Suppressor macrophage treated with lipopolysaccharide for 4 hours (primary cell): Measurements from ENCODE around the gene ALX1.

Experiments
- DNase-seq: peaks from one replicate; pipeline ENCODE4 v3.0.0-alpha.2; 2020

Gene ALX1

DNA sequence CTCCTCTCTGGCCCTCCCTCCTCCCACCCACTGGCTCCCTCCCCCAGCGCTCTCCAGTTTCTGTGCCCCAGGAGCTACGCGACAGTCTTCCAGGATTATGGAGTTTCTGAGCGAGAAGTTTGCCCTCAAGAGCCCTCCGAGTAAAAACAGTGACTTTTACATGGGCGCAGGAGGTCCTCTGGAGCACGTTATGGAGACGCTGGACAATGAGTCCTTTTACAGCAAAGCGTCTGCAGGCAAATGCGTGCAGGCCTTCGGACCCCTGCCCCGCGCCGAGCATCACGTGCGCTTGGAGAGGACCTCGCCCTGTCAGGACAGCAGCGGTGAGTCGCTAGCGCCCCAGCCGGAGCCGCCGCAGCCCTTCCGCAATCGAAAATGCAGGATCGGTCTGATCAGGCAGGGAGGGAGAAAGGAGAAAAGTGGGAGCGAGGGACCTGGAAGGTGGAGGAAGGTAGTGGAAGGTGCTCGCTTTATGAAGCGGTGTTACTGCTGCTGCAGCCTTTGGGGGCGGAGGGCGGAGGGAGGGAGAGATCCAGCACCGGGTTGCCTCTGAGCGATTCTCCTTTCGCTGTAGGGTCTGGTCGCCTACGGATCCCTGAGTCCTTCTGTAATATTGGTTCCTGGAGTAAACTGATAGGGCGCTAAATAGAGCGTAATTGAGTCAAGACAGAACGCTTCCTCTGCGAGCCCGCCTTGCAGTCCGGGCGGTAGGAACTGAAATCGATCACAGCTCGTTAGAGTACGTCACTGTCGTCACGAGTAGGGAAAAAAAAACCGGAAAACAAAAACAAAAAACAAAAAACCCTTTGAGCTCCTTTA lies at the start of gene ALX1:
Gene ALX1, plus strand, starts transcription at position 56 of the 819 bp plus-strand sequence. Its CDS starts 42 bp downstream, at position 98.
- peak; percentile 34 for DNase-seq

DNA sequence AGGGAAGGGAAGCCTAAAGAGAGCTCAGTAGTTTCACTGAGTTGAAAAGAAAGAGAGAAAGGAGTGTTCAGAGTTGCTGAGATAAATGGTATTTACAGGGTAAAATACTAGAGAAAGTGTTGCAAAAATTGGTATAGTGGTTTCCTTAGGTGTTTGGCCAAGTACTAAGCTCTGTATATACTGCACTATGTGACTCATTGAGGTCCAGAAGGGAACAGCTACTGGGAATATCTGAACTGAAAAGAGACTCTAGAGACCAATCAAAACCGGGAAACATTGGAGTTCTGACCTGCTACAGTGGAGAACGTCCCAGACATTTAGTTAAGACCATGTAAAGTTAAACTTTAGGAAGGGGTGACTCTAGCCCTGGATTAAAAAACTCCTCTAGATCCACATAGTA lies 42.7 kb upstream of the ALX1 start:
- no peak for DNase-seq

DNA sequence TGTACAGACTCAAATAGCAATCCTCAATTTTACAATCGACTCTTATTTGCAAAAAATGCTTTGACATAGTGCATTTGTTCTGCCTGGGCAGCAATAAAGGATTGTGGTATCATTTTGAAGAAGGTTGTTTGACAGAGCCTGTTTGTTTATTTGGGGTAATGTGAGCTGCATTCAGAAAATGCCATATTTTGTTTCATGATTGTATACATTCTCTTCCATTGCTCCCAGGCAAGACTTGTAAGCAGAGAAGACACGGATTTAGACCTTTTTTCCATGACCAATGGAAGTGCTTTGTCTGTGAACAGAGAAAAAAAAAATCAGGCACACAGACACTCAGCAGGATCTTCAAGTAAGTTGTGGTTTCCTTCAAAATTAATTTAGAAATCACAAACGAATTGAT lies 35.5 kb upstream of the ALX1 start:
- DNase-seq, result no peak

DNA sequence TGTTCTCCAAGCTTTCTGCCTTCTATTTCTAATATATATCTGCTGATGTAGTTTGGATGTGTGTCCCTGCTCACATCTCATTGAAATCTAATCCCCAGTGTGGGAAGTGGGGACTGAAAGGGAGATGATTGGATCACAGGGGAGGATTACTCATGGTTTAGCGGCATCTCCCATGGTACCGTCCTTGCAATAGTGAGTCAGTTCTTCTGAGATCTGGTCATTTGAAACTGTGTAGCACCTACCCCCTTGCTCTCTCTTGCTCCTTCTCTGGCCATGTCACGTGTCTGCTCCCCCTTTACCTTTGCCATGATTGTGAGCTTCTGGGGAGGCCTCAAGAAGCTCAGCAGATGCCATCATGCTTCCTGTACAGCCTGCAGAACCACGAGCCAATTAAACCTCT lies 26.2 kb upstream of the ALX1 start:
- no peak for DNase-seq

DNA sequence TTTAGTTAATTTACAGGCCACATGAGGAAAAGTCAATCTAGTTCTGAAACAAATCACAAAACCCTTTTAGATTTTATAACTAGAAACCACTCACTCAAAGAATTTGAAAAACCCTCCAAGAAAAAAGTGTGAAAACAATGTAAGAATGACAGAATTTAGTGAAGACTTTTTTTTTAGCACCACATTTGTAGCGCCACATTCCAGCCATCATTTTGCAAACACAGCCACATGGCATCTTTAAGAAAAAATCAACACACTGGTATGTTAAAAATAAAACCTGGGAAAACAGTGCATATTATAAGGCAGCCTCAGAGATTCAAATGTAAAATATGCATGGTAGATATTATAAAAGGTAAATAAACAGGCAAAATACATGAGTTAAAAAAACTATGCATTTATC lies 22.3 kb upstream of the ALX1 start:
- no peak for DNase-seq

DNA sequence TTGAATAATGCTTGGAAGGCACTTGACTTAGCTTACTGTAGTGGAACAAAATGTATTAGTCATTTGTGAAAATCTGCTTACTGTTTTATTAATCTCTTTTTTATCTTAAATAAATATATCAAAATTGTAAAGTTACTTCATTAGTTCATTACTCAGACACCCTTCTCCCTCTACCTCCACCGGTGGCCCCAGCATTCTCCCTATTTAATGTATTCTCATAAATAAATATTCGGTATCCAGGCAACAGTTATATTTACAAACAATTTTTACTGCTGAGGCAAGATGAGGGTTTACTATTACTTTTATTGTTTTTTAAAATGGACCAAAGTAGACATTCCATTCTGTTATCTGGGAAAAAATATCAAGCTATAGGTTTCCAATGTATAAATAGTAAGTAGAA lies 19.6 kb upstream of the ALX1 start:
- DNase-seq, result no peak

DNA sequence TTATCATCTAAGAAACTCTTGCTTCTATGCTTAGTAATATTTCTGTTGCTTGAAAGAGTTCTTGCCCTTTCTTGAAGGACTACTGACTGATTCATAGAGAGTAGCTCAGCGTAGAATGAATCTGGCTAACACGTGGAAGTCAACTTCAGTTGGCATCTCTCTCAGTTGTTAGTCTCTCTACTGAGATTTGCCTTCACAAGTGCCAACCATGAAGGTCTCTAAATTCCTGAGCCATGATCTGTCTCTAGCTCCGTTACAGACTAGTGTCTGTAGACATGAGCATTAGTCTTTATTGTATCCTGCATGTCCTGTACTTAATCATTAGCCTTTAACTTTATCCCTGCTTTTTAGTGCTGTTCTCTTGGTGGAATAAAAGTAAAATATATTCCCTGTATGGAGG lies 19.1 kb upstream of the ALX1 start:
- DNase-seq, result no peak

DNA sequence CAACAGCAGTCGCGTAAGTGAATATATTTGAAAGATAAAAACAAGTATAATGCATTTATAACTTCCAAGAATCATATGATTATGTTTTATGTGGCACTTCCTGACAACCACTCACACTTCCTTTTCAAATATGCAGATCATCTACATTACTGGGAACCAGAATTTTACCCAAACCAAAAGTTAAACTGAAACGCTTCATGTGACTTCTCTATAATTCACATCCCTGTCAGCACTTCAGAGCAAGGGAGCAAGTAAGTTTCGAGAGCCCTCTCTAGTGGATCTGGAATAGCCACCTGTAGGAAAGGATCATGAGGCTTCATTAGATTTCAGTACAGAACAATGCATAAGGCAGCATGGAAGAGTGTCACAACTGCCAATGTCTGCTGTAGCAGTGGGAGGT lies 13.7 kb upstream of the ALX1 start:
- DNase-seq, result peak; percentile 3

DNA sequence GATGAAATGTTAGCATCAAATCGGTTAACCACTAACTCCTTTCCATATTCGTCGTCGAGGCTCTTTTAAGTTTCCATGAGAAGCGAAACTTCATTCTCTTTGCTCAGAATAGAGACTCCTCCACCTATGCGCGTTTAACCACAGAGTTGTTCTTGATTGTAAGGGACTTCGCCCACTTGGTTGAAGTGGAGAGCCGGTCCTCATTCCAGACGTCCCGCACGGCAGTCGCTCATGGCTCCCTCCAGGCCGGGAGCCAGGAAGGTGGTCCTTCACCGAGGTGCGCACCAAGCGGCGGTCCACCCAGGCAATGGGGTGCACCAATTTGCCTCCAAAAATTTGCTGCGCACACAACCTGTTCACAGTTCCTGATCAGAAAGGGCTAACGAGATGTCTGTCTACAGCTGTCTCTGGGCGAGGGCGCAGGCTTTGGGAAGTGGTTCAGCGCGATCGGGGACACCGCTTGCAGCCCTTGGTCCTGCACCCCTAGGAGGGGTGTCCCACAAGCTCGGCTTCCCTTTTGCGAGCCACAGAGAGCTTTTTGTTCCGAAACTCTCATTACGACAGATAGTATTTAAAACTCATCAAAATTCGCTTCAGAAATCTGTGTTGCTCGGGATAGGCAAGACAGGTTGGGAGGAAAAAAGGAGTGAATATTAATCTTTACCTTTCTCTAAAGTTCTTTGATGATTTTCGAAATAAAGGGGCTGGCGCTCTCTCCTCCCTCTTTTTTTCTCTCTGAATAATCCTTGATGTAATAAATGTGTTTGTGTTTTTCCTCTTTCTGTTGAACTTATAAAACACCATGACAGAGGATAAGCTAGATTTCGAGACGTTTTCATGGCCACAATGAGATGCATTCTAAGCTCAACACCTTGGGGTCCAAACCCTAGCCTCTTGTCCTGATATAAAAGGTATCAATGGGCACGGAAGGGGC lies 6.4 kb upstream of the ALX1 start:
- DNase-seq, result no peak

DNA sequence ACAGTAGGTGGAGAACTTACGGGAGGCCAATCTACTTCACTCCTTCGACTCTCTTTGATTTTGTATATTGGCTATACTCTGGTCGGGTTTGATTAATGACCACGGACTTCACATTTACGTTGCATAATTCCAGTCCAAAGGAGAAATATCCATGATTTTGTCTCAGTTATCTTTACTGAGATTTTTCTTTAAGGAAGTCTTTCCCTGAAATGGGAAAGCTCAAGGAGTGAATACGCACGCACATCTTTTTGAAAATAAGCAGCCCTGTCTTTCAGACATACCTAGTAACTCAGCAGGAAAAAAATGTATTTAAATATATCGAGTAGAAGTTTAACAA lies 5.7 kb upstream of the ALX1 start:
- DNase-seq, result no peak

DNA sequence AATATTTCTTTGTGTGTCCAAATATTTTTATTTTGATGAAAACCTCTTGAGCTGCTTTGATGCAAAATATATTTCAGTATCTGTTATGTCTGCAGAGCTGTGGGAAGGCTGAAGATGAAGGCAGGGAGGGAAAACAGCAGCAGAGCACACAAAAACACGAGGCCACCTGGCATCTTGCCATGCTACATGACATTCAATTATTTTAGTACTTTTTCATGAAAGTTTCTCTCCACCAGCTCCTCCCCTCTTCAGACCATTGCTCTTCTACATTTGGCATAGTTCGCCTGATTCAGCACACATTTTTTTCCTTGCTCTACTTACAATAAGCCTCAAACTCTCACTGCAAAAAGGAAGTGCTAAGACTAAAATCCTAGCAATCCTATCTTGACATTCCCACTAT lies 4.6 kb upstream of the ALX1 start:
- DNase-seq, result no peak

DNA sequence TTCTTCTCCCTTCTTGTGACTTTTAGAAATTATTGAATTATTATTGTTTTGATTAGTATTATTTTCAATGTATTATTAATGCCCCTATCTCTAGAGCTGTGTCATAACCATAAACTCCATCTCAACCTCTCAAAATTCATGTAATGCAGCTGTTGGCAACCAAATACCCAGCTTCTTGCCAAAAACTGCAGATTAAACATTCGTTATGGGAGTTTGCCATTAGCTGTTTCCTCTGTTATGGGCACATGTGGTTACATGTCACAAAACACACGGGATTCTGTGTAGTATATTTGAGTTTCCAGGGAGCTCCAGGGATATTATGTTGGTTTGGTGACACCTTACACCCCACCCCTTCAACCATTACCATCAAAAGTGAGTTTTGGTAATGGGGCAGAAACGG lies 2.8 kb upstream of the ALX1 start:
- DNase-seq, result no peak

DNA sequence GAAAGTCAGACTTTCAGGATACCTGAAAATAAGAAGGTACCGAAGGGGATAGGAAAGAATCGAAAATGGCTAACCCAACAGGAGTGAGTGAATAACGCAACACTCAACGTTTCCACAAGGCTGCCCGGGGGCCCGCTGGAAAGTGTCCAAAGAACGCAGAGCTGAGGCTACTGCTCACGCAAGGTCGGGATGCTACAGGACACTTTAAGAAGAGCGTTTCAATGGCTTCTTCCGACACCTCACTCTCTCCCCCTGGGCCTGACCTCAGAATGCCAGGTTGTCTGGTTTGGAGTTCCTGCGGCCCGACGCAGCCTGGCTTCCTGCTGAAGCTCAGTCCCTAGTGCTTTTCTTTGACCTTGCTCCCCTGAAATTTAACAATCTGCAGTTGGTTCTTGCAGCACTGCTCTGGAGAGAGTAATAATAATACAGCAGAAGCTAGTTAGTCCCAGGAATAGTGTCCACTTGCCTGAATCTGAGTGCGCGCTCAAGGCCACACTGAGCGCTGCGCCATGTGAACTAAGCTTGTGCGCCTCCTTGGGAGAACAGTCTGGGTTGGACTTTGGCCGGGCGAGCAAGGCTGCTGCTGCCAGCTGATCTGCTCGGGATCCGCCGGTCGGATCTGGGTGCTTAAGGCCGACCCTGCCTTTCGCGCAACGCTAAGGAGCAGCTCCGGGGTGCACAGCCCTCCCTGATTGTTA lies 2.0 kb upstream of the ALX1 start:
- no peak for DNase-seq

DNA sequence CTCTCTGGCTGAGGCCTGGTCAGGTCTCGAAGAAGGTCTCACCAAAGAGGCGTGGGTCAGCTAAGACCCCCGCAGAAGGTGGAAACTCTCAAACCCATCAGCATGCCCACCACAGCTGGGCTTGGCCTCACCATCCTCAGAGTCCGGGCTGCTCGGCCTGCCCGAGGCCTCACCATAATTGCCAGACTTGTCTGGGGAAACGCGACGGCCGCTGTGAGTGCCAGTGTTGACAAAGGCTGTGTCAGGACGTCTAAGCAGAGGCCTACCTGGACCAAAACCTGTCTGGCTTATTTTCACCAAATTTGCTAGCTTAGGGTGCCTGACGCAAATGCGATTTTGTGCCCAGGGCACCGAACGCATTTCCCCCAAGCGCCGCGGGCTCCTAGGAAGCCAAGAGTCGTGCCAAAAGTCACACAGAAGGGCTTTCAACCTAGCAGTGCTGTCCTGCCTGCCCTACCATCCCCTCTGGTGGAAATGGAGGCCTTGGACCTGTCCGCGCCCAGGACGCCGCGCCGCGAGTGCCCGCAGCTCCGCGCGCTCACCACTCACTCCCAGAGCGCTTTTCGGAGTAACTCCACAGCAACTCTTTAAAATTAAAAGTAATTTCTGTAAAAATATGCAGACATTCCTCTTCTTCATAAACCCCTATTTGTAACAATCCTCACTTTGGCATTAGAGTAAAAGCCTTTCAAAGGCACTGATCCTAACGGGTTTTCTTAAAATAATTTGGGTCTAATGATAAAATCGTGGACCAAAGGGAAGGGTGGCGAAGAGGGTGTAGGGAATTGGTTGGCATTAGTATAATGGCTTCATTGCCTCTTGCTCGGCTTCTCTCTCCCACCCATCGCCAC lies 1.2 kb upstream of the ALX1 start:
- DNase-seq, result no peak

DNA sequence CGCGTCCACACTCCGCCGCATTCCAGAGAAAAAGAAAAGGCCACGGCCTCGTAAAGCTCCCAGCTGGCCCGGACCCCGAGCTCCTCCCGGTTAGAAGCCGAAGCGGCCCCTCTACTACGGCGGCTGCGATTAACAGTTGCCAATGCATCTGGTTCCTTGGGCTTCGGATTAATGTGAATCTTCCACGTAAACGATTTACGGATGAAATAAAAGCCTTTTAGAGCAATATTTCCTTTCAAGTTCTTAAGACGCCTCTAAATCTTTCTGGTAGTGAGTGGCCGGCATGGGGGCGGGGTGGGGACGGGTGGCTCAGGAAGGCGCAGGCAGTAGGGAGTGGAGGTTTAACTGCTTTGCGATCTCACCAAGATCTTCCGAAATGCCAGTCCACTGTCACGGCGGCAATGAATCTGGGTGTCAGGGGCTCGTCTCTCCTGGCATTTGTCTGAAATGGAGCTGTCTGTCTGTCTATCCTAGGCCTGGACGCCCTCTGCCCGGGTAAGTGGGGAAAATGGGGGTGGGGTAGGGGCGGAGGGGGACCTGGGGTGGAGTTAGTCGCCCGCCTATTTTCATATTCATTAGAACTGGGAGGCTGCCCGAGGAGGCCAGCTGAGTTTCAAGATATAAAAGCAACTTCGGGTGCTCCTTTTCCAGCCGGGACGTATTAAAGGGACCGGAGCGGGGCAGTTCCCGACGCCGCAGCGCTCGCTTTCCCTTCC lies 413 bp upstream of the ALX1 start:
- no peak for DNase-seq

DNA sequence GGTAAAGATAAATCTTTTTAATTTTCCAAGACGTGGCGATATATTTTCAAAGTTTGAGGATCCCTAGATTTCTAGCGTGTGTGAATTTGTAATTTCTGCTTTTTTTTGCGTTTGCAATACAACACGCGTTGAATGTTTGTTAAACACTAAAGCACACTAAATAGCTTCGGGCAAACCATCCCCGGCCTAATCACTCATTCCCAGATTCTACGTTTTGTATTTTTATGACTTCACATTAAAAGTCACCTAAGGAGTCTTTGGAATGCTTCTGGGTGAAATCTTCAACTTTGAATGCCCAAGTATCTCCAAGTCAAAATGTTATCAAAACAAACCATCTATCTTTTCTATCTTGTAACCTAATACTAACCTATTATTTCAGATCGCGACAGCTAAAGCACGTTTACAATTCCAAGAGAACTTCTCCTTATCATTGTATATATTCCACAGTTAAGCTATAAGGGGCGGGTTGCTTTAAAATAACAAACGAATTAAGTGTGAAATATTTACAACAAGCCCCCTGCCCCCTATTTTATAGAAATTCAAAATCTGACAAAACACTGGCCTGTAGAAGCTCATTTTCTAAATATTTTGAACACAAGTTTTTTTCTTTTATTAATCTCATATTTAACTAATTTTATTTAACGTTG lies 1.1 kb downstream of the ALX1 start:
- DNase-seq, result no peak

DNA sequence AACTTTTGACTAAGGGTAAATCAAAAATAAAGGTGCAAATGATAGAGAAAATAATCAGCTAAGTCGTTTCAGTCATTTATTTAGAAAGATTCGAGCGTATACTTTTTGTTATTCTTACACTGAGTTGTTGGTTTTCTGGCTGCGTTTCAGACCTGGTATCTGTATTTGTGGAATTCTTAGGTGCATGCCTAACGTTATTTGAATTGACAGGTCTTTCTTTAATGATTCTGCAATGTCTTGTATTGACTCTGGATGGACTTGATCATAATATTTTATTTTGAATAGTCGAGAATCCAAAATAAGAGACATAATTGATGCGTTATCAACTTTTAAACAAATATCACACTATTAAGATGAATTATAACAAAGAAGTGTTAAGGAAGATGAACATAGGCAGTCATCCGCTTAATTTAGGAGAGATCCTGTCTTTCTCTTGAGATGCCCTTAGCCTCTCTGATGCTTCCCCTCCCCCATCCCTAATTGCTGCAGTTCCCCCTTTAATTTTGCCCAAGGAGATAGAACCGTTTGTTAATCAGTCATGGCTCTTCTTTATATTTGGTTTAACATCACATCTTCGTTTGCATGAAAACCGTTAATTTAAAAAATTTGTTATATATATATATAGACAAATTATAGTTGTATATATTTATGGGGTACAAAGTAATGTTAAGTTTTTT lies 1.8 kb downstream of the ALX1 start:
- no peak for DNase-seq

DNA sequence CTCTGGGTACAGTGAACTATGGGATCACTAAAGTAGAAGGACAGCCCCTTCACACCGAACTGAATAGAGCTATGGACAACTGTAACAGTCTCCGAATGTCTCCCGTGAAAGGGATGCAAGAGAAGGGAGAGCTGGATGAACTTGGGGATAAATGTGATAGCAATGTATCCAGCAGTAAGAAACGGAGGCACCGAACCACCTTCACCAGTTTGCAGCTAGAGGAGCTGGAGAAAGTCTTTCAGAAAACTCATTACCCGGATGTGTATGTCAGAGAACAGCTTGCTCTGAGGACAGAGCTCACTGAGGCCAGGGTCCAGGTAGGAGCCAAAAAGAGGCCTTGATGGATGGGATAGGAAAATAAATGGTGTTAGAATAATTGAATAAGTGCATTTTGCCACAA lies 3.5 kb downstream of the ALX1 start:
- DNase-seq, result no peak

DNA sequence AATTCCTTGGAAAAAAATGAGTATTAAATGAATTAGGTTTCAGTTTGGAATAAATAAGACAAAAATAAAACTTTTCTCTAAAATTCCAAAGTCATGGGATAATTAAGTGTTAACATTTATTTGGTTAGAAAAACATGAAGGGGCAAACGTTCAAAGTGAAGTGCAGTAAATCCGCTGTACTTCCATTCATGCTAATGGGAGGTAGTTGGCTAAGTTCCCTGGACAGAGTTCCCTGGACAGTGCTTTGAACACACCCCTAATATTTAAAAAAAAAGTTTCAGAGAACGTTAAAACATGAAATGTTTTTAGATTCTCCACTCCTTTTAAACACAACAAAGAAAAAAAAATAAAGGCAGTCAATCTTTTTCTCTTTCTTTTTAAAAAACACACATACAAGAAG lies 16.3 kb downstream of the ALX1 start:
- DNase-seq, result no peak

DNA sequence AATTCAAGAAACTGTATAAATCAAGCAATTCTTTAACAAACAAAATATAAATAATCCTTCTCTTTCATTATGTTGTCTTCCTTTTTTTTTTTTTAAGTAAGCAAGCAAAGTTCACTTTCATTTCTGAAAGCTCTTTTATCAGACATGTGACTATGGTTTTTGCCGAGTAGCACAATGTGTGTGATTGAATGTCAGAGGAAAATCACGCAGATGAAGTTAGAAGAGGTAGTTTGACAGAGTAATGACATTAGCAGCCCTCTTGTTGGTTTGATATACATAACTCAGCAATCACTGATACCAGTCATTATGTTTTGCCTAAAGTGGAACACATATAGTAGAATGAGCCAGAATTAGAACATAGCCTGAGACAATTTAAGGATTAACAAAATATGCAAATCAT lies 19.0 kb downstream of the ALX1 start:
- no peak for DNase-seq

DNA sequence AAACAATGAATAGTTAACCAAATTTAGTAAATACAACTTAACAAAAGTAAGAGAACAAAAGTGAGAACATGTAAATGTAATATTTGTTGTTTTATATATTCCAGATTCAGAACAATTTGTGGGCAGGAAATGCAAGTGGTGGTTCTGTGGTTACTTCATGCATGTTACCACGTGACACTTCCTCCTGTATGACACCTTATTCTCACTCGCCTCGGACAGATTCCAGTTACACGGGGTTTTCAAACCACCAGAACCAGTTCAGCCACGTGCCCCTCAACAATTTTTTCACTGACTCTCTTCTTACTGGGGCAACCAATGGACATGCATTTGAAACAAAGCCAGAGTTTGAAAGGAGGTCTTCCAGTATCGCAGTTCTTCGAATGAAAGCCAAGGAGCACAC lies 21.0 kb downstream of the ALX1 start:
- no peak for DNase-seq
